DMS79 treated with DMSO at 0.1 percent for 48 hours (cell line): ENCODE results near the gene OR2AG2.
A peak's percentile ranks its signal among the peaks of the same experiment; 100 is the strongest.

Experiments used
- DNase-seq: peaks from one replicate; lab custom pipeline; 2025; lab: John Stamatoyannopoulos, UW

Gene OR2AG2

GRCh38 chr11:6742260-6742659, 29.5 kb downstream of the OR2AG2 start:
- DNase-seq = no peak

- DNase-seq = no peak
Measured at GRCh38 chr11:6738590-6738989, 33.2 kb downstream of the OR2AG2 start.

GRCh38 chr11:6737872-6738466, 33.8 kb downstream of the OR2AG2 start:
- peak; percentile 13 for DNase-seq

GRCh38 chr11:6736495-6737121, 35.2 kb downstream of the OR2AG2 start:
- DNase-seq = no peak

- DNase-seq = peak; percentile 17
Measured at GRCh38 chr11:6735306-6735705, 36.5 kb downstream of the OR2AG2 start.

GRCh38 chr11:6734616-6735015, 37.2 kb downstream of the OR2AG2 start:
- no peak for DNase-seq

- DNase-seq = no peak
Measured at GRCh38 chr11:6733326-6734275, 38.2 kb downstream of the OR2AG2 start.

- DNase-seq = no peak
Measured at GRCh38 chr11:6727971-6728760, 43.6 kb downstream of the OR2AG2 start.

GRCh38 chr11:6725386-6725896, 46.3 kb downstream of the OR2AG2 start:
- no peak for DNase-seq

GRCh38 chr11:6724013-6724412, 47.8 kb downstream of the OR2AG2 start:
- DNase-seq = no peak

GRCh38 chr11:6721343-6721742, 50.4 kb downstream of the OR2AG2 start:
- DNase-seq = no peak

- no peak for DNase-seq
Measured at GRCh38 chr11:6719576-6719975, 52.2 kb downstream of the OR2AG2 start.

GRCh38 chr11:6717426-6717825, 54.4 kb downstream of the OR2AG2 start:
- no peak for DNase-seq
